NCI-H526 (cell line): ENCODE results near the gene ZKSCAN1.
"Not testable (repeated sequence)": the region's sequence is repeated elsewhere in the genome, so short reads cannot be mapped to it uniquely, and the experiment has no call there.

Experiments used
- DNase-seq, 2 experiments: peaks; one replicate each; lab custom pipeline; 2025; lab: John Stamatoyannopoulos, UW

The ZKSCAN1 gene

DNA sequence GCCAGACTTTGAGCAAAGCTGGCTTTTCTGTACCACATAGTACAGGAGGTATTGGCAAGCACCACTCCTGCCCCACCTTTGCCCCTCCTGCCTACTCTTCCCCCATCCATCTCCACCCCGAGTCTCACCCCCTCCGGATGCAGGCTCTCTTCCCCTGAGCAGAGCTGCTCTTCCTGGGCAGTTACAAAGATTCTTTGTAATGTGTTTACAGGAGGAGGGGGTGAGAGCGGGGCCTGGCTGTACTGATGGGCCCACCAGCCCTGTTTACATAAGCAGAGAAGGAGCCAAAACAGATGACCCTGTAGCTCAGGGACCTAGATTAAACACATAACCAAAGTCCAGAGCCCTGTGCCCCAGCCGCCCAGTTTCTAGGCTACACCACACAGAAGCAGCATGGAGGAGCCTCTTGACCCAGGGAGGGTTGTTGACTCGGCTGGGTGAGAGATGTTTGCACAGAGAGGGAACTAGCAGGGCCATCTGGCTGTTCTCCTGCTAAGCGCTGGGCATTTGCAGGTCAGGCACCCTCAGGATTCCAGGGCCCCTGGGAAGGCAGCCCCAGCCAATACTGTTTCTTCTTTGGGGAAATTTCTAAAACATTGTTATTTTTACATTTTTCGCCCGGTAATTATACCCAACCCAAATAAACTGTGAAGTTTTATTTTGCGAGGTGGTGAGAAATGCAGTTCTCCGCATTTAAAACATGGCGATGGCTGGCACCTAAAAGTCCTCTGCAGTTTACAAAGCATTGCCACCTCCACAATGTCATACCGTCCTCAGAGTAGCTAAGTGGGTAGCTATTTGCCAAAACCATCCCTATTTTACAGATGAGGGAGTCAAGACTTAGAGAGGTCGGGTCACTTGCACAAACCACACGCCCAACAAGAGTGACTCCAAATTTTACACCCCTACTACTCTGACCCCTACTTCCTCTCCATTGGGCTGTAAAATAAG is 11.4 kb upstream of the ZKSCAN1 start:
- peak in 1 of 2 experiments; percentile 43 for DNase-seq

DNA sequence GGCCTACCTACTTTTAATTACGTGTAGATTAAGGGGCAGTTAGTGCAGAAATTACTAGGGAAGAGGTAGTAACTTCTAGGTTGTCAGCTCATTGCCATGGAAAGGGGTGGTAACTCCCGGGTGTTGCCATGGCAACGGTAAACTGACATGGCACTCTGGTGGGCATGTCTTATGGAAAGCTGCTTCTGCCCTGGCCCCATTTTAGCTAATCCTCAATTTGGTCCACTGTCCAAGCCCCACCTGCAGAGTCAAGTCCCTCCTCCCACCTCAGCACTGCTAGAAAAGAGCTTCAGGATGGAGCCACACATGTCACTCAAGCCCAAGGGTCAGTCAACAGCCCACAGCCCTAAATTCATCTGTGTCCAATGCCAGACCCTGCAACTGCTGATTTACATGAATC is 7.5 kb upstream of the ZKSCAN1 start:
- no peak for DNase-seq

DNA sequence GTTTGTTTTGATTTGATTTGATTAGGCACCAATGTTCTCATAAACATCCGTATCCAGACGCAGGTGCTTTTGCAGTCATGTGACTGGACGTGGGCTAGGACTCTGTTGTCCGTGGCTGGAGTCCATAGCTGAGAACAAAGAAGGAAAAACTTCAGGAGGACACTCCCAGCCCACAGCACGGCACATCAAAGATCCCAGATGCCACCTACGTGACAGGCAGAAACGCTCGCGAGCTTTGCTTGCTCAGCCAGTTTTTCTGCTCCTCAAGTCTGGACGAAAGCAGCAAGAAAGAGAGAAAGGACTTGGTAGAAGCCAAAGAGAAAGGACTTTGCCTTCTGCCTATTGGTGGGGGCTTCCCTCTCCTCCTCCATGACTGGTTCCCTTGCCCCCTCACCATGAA is 6.9 kb upstream of the ZKSCAN1 start:
- no peak for DNase-seq

GRCh38 chr7:100009952-100010351 is 5.4 kb upstream of the ZKSCAN1 start:
- DNase-seq, result not testable (repeated sequence)

DNA sequence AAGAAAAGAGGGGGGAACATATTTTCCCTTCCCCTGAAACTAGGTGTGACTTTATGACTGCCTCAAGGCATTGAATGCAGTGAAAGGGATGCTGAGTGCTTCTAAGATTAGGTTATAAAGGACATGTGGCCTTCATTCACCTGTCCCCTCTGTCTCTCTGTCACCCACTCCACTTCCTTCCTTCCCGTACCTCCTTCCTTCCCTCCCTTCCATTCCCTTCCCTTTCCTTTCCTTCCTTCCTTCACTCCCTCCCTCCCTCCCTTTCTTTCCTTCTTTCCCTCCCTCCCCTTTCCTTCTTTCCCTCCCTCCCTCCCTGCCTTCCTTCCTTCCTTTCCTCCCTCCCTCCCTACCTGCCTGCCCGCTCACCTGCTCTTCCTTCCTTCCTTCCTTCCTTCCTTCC is 4.5 kb upstream of the ZKSCAN1 start:
- no peak for DNase-seq

DNA sequence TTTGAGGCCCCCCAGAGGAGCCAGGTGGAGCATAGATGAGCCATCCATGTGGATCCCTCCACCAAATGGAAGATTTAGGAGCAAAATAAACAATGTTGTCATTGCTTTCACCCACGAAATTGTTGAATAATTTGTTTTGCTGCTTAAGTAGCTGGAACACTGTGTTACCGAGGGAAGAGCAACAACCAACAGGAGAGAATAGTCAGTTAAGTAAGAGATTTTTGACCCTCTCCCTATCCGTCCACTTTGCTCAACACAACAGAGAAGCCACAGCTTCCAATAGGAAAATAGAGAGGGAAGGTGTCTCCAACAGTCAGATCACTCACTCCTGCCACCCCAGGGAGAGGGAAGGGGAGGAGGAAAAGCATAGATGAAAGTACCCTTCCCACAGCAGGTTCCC is 3.9 kb upstream of the ZKSCAN1 start:
- no peak for DNase-seq

GRCh38 chr7:100012385-100013327 is 2.7 kb upstream of the ZKSCAN1 start:
- DNase-seq, result not testable (repeated sequence)

- DNase-seq, result no peak
Measured at GRCh38 chr7:100013328-100013676, 2.1 kb upstream of the ZKSCAN1 start.

DNA sequence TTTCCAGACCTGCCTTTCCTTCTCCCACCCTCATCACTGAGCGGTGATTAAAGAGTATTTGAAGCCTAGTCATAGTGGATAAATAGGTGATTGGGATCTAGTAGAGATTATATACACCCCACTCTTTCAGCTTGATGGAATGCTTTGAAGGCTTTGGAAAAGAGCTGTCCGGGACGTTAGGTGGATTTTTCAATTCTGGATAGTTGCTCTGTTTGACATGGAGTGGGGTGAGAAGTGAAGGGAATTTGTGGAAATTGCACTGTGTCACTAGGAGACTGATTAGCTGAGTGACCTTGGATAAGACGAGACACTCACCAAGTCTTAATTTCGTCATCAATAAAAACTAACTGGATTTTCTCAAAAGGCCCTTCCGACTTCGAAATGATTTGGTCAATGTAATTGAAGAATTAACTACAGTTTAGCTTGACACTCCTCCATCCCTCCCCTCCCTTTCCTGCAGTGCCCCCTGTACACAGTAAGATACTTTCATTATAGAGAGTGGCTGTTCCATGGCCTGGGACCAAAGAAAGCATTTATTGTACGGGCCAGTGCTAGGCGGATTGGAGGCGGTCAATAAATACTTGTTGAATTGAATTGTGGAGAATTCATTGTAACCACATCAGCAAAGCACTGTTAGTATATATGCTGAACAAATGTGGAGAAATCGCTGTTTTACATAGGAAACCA is 962 bp downstream of the ZKSCAN1 start:
- DNase-seq, result no peak

- no peak for DNase-seq
Measured at GRCh38 chr7:100017300-100017699, 1.9 kb downstream of the ZKSCAN1 start.

- no peak for DNase-seq
Measured at GRCh38 chr7:100017875-100018274, 2.5 kb downstream of the ZKSCAN1 start.

GRCh38 chr7:100019908-100020307 is 4.5 kb downstream of the ZKSCAN1 start:
- no peak for DNase-seq

- no peak for DNase-seq
Measured at GRCh38 chr7:100021297-100021696, 5.9 kb downstream of the ZKSCAN1 start.

- DNase-seq, result peak in 1 of 2 experiments; percentile 15
Measured at GRCh38 chr7:100022621-100023020, 7.2 kb downstream of the ZKSCAN1 start.

DNA sequence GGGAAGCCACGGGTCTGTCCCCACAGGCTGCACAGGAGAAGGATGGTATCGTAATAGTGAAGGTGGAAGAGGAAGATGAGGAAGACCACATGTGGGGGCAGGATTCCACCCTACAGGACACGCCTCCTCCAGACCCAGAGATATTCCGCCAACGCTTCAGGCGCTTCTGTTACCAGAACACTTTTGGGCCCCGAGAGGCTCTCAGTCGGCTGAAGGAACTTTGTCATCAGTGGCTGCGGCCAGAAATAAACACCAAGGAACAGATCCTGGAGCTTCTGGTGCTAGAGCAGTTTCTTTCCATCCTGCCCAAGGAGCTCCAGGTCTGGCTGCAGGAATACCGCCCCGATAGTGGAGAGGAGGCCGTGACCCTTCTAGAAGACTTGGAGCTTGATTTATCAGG is 8.1 kb downstream of the ZKSCAN1 start:
- DNase-seq, result no peak

DNA sequence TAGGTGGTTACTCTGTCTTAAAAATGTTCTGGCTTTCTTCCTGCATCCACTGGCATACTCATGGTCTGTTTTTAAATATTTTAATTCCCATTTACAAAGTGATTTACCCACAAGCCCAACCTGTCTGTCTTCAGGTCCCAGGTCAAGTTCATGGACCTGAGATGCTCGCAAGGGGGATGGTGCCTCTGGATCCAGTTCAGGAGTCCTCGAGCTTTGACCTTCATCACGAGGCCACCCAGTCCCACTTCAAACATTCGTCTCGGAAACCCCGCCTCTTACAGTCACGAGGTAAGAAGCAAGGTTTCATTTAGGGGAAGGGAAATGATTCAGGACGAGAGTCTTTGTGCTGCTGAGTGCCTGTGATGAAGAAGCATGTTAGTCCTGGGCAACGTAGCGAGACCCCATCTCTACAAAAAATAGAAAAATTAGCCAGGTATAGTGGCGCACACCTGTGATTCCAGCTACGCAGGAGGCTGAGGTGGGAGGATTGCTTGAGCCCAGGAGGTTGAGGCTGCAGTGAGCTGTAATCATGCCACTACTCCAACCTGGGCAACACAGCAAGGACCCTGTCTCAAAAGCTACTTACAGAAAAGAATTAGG is 8.7 kb downstream of the ZKSCAN1 start:
- no peak for DNase-seq

DNA sequence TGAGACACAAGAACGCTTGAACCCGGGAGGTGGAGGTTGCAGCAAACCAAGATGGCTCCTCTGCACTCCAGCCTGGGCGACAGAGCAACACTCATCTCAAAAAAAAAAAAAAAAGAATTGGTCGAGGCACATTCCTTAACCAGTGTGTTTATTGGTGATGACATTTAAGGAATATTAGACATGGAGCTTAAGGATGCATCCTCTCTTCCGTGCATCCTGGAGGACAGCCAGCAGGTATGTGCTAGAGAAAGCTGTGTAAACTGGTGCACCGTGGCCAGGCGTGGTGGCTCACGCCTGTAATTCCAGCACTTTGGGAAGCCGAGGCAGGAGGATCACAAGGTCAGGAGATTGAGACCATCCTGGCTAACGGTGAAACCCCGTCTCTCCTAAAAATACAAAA is 11.8 kb downstream of the ZKSCAN1 start:
- DNase-seq, result no peak

GRCh38 chr7:100029596-100029995 is 14.2 kb downstream of the ZKSCAN1 start:
- no peak for DNase-seq

DNA sequence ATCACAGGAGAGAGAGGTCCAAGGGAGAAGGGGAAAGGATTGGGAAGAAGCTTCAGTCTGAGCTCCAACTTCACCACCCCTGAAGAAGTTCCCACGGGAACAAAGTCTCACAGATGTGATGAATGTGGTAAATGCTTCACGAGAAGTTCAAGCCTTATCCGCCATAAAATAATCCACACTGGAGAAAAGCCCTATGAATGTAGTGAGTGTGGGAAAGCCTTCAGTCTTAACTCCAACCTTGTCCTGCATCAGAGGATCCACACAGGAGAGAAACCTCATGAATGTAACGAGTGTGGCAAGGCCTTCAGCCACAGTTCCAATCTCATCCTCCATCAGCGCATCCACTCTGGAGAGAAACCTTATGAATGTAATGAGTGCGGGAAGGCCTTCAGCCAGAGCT is 18.1 kb downstream of the ZKSCAN1 start:
- DNase-seq, result no peak

DNA sequence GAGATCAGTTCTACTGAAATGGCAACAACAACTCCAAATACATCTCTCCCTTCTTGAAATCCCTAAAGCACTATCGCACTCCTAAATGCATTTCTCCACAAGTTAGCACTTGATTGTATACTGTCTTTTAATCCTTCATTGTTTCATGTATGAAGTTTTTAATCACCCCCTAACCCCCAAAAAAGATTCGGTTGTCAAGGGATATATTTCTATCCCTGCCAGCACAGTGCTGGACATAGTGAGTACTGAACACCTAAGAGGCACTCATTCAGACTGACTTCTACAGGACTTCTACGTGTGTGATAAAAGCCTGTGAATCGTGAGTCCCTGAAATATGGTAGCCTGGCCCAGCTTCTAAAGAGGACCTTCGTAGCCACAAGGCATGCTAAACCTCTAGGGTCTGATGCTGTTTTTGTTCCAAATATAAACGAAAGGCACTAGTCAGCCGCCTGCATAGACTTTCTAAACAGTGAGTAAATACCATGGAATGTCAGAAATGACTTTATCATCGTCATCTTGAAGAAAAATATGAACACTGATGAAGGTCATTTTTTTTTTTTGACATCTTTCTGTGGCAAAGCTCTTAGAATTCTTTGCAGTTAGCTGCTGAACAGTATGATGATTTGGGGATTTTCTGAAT is 19.6 kb downstream of the ZKSCAN1 start:
- no peak for DNase-seq

- DNase-seq, result no peak
Measured at GRCh38 chr7:100035876-100036275, 20.5 kb downstream of the ZKSCAN1 start.
